ENCODE measurements around the gene ACP3. TPM values are rescaled to one million over a fixed set of nuclear protein-coding genes. Genes with fewer than 3 reads are reported as not detected.
A peak's percentile ranks its signal among the peaks of the same experiment; 100 is the strongest.
"Not testable (repeated sequence)": the region's sequence is repeated elsewhere in the genome, so short reads cannot be mapped to it uniquely, and the experiment has no call there.

The ACP3 gene
- total RNA-seq, 2 experiments from 2014 or later, result not detected

DNA sequence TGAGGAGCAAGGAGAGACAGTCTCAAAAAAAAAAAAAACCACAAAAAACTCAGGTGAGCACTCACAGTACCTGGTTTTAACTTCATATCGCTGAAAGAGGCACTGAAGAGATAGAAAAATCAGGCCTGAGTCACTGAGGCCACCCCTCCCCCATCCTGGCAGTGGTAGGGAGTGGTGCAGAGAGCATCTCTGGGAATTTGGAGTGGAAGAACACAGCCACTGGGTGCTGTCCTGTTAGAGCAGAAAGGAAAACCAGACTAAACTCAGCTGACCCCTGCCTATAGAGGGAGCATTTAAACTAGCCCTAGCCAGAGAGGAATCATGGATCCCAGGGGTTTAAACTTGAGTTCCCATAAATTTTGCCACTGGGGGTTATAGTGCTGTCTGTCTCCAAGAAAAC is 77.9 kb downstream of the ACP3 start:
- CTCF ChIA-PET, result interaction anchor here (2.3 to 7.8 kb wide), 2 partner anchors 12 to 44 kb away, joined by 5 to 94 read pairs; no protein-coding TSS in a partner anchor
- Mint-ChIP-seq H3K36me3 (ENCODE audit: low read depth) (no peaks in the 10 kb centered on the region), H3K4me1 (no peaks in the 10 kb centered on the region), H3K27me3 (no peaks in the 10 kb centered on the region), H3K9me3 (ENCODE audit: low read depth) (no peaks in the 10 kb centered on the region), H3K4me3 (no peak overlapping the region), H3K27ac (no peak overlapping the region)
- no peak for ATAC-seq
- DNase-seq, result no peak
- intact Hi-C loops (cut with DNase I, micrococcal nuclease), result loop anchor here (5.0 to 10.0 kb wide), 3 partner anchors 138 to 603 kb away; no protein-coding TSS in a partner anchor
- POLR2A ChIA-PET, result no interaction called here

GRCh38 chr3:132396255-132396654 is 79.0 kb downstream of the ACP3 start:
- Mint-ChIP-seq H3K9me3 (ENCODE audit: low read depth) (no peaks in the 10 kb centered on the region), H3K27ac (no peak overlapping the region), H3K4me1 (no peaks in the 10 kb centered on the region), H3K36me3 (ENCODE audit: low read depth) (no peaks in the 10 kb centered on the region), H3K4me3 (no peak overlapping the region), H3K27me3 (no peaks in the 10 kb centered on the region)
- CTCF ChIA-PET, result interaction anchor here (0.7 to 7.8 kb wide), 3 partner anchors 11 to 198 kb away, joined by 3 to 94 read pairs (median 5); no protein-coding TSS in a partner anchor
- DNase-seq (no peak), ATAC-seq (no peak)
- intact Hi-C loops (cut with DNase I, micrococcal nuclease), result loop anchor here (5.0 to 10.0 kb wide), 3 partner anchors 139 to 604 kb away; no protein-coding TSS in a partner anchor
- POLR2A ChIA-PET, result no interaction called here

DNA sequence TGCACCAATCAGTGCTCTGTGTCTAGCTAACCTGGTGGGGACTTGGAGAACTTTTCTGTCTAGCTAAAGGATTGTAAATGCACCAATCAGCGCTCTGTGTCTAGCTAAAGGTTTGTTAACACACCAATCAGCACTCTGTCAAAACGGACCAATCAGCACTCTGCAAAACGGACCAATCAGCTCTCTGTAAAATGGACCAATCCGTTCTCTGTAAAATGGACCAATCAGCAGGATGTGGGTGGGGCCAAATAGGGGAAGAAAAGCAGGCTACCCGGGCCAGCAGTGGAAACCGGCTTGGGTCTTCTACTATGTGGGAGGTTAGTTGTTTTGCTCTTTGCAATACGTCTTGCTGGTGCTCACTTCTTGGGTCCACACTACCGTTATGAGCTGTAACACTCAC is 79.6 kb downstream of the ACP3 start:
- DNase-seq; H3K27me3 Mint-ChIP-seq; H3K9me3 Mint-ChIP-seq (ENCODE audit: low read depth); H3K4me3 Mint-ChIP-seq; POLR2A ChIA-PET; H3K4me1 Mint-ChIP-seq; ATAC-seq; H3K27ac Mint-ChIP-seq; H3K36me3 Mint-ChIP-seq (ENCODE audit: low read depth): not testable (repeated sequence)
- CTCF ChIA-PET, result interaction anchor here (0.7 to 7.8 kb wide), 5 partner anchors 28 to 243 kb away, joined by 3 to 94 read pairs (median 8); no protein-coding TSS in a partner anchor
- intact Hi-C loops (cut with DNase I, micrococcal nuclease), result loop anchor here (5.0 to 10.0 kb wide), 3 partner anchors 139 to 604 kb away; no protein-coding TSS in a partner anchor

DNA sequence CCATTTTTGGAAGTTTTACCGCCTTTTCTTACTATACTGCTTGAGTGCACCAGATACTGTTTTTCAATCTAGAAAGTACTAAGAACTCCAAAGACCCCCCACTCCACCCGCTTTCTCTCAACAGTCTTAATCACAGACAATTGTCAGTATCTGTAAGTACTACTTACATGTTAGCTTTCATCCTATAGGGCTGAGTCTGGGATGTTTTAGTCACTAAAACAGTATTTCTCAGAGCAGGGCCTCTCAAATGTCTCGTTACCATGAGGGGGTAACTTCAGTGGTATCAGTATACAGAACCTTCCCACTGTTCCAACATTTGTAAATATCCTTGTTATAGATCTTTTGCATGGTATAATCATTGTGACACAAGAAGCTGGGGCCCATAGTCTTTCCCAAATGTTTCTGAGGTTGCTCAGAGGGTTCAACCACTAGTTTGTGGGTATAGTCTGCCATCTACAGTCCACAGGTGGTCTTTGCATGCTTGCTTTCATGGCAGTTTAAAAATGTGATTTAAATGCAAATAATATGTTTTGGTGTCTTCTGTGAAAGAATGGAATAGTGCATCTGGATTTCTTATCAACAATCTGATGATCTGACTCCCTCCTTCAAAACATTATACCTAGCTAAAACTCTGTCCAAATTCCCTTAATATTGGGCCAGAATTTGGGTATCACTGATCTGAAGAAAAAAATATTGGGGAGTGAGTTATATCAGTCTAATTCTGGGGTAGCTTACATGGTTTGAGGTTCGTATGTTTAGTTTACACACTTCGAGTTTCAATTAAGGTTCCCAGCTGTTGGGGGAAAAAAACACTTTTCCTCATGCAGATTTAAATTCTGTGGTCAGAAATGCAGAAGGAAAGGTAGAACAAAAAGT is 82.1 kb downstream of the ACP3 start:
- Mint-ChIP-seq H3K4me3 (no peak overlapping the region), H3K27ac (no peak overlapping the region), H3K27me3 (no peaks in the 10 kb centered on the region), H3K4me1 (no peaks in the 10 kb centered on the region), H3K9me3 (ENCODE audit: low read depth) (no peaks in the 10 kb centered on the region), H3K36me3 (ENCODE audit: low read depth) (no peaks in the 10 kb centered on the region)
- ATAC-seq, result peak; percentile 49
- ChIA-PET CTCF (interaction anchor here (0.8 to 7.8 kb wide), 8 partner anchors 37 to 209 kb away, joined by 3 to 94 read pairs (median 4); no protein-coding TSS in a partner anchor), POLR2A (no interaction called here)
- intact Hi-C loops (cut with DNase I, micrococcal nuclease), result loop anchor here (1.0 to 10.0 kb wide), 6 partner anchors 47 to 607 kb away; no protein-coding TSS in a partner anchor
- DNase-seq, result peak; percentile 35

GRCh38 chr3:132401255-132401654 is 84.0 kb downstream of the ACP3 start:
- H3K36me3 Mint-ChIP-seq (ENCODE audit: low read depth), result no peaks in the 10 kb centered on the region
- no peaks in the 10 kb centered on the region for H3K4me1 Mint-ChIP-seq
- H3K4me3 Mint-ChIP-seq, result no peak overlapping the region
- ATAC-seq (no peak), DNase-seq (no peak)
- ChIA-PET POLR2A (no interaction called here), CTCF (interaction anchor here (0.9 to 7.8 kb wide), 4 partner anchors 13 to 118 kb away, joined by 4 to 94 read pairs (median 6); no protein-coding TSS in a partner anchor)
- H3K27me3 Mint-ChIP-seq, result no peaks in the 10 kb centered on the region
- no peaks in the 10 kb centered on the region for H3K9me3 Mint-ChIP-seq (ENCODE audit: low read depth)
- no peak overlapping the region for H3K27ac Mint-ChIP-seq
- intact Hi-C loops (cut with DNase I, micrococcal nuclease), result no loop called here

- H3K27ac Mint-ChIP-seq, result no peak overlapping the region
- no peaks in the 10 kb centered on the region for H3K4me1 Mint-ChIP-seq
- H3K27me3 Mint-ChIP-seq, result no peaks in the 10 kb centered on the region
- no peak overlapping the region for H3K4me3 Mint-ChIP-seq
- ATAC-seq (no peak), DNase-seq (no peak)
- H3K36me3 Mint-ChIP-seq (ENCODE audit: low read depth), result no peaks in the 10 kb centered on the region
- POLR2A ChIA-PET, result no interaction called here
- intact Hi-C loops (cut with DNase I, micrococcal nuclease), result no loop called here
- H3K9me3 Mint-ChIP-seq (ENCODE audit: low read depth), result no peaks in the 10 kb centered on the region
- CTCF ChIA-PET, result no interaction called here
Measured at GRCh38 chr3:132404276-132404675, 87.1 kb downstream of the ACP3 start.

GRCh38 chr3:132405188-132405587 is 88.0 kb downstream of the ACP3 start:
- ATAC-seq (no peak), DNase-seq (no peak)
- Mint-ChIP-seq H3K4me1 (no peaks in the 10 kb centered on the region), H3K4me3 (no peak overlapping the region), H3K9me3 (ENCODE audit: low read depth) (no peaks in the 10 kb centered on the region), H3K27ac (no peak overlapping the region), H3K36me3 (ENCODE audit: low read depth) (no peaks in the 10 kb centered on the region), H3K27me3 (no peaks in the 10 kb centered on the region)
- intact Hi-C loops (cut with DNase I, micrococcal nuclease), result no loop called here
- ChIA-PET CTCF (interaction anchor here (0.5 kb wide), 1 partner anchor 610 kb away, joined by 4 read pairs; no protein-coding TSS in a partner anchor), POLR2A (no interaction called here)

DNA sequence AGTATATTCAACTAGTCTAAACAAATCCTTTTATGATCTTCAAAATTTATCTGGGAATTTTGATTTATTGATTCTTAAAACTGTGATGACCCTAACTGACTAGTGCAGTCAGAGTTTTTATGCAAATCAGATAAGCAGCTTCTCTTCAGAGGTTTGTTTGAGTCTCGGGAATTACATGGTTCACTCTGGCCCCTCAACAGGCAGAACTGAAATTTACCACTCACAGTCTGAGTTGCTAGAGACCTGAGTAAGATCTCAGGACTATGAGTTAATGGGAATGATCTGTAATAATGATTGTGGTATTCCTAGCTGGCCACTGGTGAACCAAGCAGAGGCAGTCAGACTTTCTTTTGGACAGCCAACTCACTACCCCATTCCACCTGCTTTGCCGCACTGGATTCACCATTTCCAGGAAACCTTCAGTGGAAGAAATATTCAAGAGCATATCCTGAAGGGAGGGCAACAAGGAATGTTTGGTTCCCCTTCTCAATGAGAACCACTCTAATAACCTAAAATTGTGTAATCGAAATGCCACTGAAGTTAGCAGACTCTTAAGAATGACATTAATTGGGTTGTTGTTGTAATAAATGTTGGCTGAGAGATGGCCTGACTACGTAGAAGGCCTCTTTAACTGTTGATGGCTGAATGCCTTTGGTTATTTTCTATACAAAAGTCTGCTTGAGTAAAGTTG is 88.5 kb downstream of the ACP3 start:
- DNase-seq (no peak), ATAC-seq (no peak)
- CTCF ChIA-PET, result interaction anchor here (0.5 to 1.5 kb wide), 5 partner anchors 8 to 611 kb away, joined by 3 to 6 read pairs (median 3); no protein-coding TSS in a partner anchor
- H3K4me1 Mint-ChIP-seq, result no peaks in the 10 kb centered on the region
- H3K27me3 Mint-ChIP-seq, result no peaks in the 10 kb centered on the region
- no peak overlapping the region for H3K4me3 Mint-ChIP-seq
- intact Hi-C loops (cut with DNase I, micrococcal nuclease), result no loop called here
- H3K36me3 Mint-ChIP-seq (ENCODE audit: low read depth), result no peaks in the 10 kb centered on the region
- no peaks in the 10 kb centered on the region for H3K9me3 Mint-ChIP-seq (ENCODE audit: low read depth)
- no peak overlapping the region for H3K27ac Mint-ChIP-seq
- POLR2A ChIA-PET, result no interaction called here

GRCh38 chr3:132406587-132406986 is 89.4 kb downstream of the ACP3 start:
- intact Hi-C loops (cut with DNase I, micrococcal nuclease), result no loop called here
- Mint-ChIP-seq H3K36me3 (ENCODE audit: low read depth) (no peaks in the 10 kb centered on the region), H3K4me1 (no peaks in the 10 kb centered on the region), H3K4me3 (no peak overlapping the region), H3K27ac (no peak overlapping the region), H3K27me3 (peaks cover 4% of the 10 kb centered on the region), H3K9me3 (ENCODE audit: low read depth) (no peaks in the 10 kb centered on the region)
- POLR2A ChIA-PET, result no interaction called here
- CTCF ChIA-PET, result interaction anchor here (0.6 to 1.6 kb wide), 6 partner anchors 8 to 64 kb away, joined by 3 to 6 read pairs (median 3); no protein-coding TSS in a partner anchor
- ATAC-seq (no peak), DNase-seq (no peak)

DNA sequence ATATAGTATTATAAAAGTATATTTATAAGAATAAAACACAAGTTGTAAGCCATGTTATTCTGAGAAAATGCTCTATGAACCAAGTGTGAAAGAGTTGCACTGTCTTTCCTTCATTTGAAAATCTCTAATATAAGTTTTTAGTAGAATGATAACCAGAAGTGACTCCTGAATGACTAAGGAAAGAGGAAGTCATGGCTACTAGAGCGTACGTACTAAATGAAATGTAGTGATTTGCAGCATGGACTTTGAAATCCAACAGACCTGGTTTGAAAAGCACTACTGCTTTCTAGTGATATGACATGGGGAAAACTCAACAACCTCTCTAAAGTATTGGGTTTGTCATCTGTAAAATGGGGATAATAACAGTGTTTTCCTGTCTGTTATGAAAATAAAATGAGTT is 89.8 kb downstream of the ACP3 start:
- CTCF ChIA-PET, result interaction anchor here (0.6 to 1.6 kb wide), 3 partner anchors 12 to 51 kb away, joined by 3 to 5 read pairs (median 3); no protein-coding TSS in a partner anchor
- no peak overlapping the region for H3K27ac Mint-ChIP-seq
- ATAC-seq (no peak), DNase-seq (no peak)
- H3K4me1 Mint-ChIP-seq, result no peaks in the 10 kb centered on the region
- H3K4me3 Mint-ChIP-seq, result no peak overlapping the region
- H3K27me3 Mint-ChIP-seq, result peaks cover 4% of the 10 kb centered on the region
- H3K36me3 Mint-ChIP-seq (ENCODE audit: low read depth), result no peaks in the 10 kb centered on the region
- intact Hi-C loops (cut with DNase I, micrococcal nuclease), result no loop called here
- H3K9me3 Mint-ChIP-seq (ENCODE audit: low read depth), result no peaks in the 10 kb centered on the region
- POLR2A ChIA-PET, result no interaction called here
